GM12878 (cell line): ENCODE results near the gene DENND6B. TPM values are rescaled to one million over a fixed set of nuclear protein-coding genes. Genes with fewer than 3 reads are reported as not detected.

Experiments
- BCL3 ChIP-seq: IDR thresholded peaks from 2 replicates; pipeline ENCODE4 v1.6.1; 2011; ENCODE audit warnings: borderline replicate concordance, low read depth, mild to moderate bottlenecking, moderate library complexity, low read length; ENCODE audit not compliant: insufficient read depth, poor library complexity, severe bottlenecking
- BCLAF1 ChIP-seq: fragments of 450-650 bp; IDR thresholded peaks from 2 replicates; pipeline ENCODE4 v1.6.1; 2017; ENCODE audit warnings: antibody characterized with exemption, mild to moderate bottlenecking, moderate library complexity
- BMI1 ChIP-seq: fragments of 450-650 bp; IDR thresholded peaks from 2 replicates; pipeline ENCODE4 v1.6.1; 2016; ENCODE audit warnings: mild to moderate bottlenecking, moderate library complexity, borderline replicate concordance
- CEBPZ ChIP-seq: fragments of 150-350 bp; IDR thresholded peaks from 2 replicates; pipeline ENCODE4 v1.6.1; 2016; ENCODE audit warnings: low read depth, low read length
- E2F8 ChIP-seq: fragments of 450-650 bp; IDR thresholded peaks from 2 replicates; pipeline ENCODE4 v1.6.1; 2018; ENCODE audit warnings: mild to moderate bottlenecking, low read depth, moderate library complexity; ENCODE audit not compliant: partially characterized antibody
- EP300 ChIP-seq, 2 experiments: fragments of 150-350 bp in 1 of 2; IDR thresholded peaks; 2 replicates each; pipeline ENCODE4 v1.6.1; 2011 to 2012; ENCODE audit warnings: low read depth in 2 of 2, low read length in 2 of 2, borderline replicate concordance in 1 of 2, improper control_type of control experiment in 1 of 2, inconsistent platforms in 1 of 2; ENCODE audit not compliant: control insufficient read depth in 1 of 2
- FOXK2 ChIP-seq: fragments of 450-650 bp; IDR thresholded peaks from 2 replicates; pipeline ENCODE4 v1.6.1; 2017; ENCODE audit warnings: mild to moderate bottlenecking, moderate library complexity
- SMARCA5 ChIP-seq: fragments of 450-650 bp; IDR thresholded peaks from 2 replicates; pipeline ENCODE4 v1.6.1; 2017; ENCODE audit warnings: mild to moderate bottlenecking
- STAT1 ChIP-seq: fragments of 450-650 bp; conservative IDR thresholded peaks from 2 replicates; pipeline ENCODE4 v1.6.1; 2014; ENCODE audit warnings: antibody characterized with exemption, mild to moderate bottlenecking
- TCF3 ChIP-seq: IDR thresholded peaks from 2 replicates; pipeline ENCODE4 v1.6.1; 2012; ENCODE audit warnings: low read depth, mild to moderate bottlenecking, low read length, borderline replicate concordance; ENCODE audit not compliant: insufficient read depth
- ZSCAN29 ChIP-seq: fragments of 450-650 bp; IDR thresholded peaks from 2 replicates; pipeline ENCODE4 v1.6.1; 2017; ENCODE audit warnings: mild to moderate bottlenecking, moderate library complexity
- polyA plus RNA-seq, 11 experiments: library from polyadenylated mRNA; depleted of rRNA in 4 of 11; unstranded in 6 of 11; stranded (reverse) in 5 of 11; fragments of >200 nt; fragmentation: Nextera tagmentation in 4 of 11; fragmentation: Illumina TruSeq in 1 of 11; extraction: Ambion mirVana in 4 of 11; extraction: Trizol in 1 of 11; gene quantifications; 1 replicate in 1 of 11; 2 replicates in 10 of 11; pipeline versions ENCODE4 v1.2.1 to v1.2.3, GENCODE V29; 2011 to 2016; ENCODE audit warnings: inconsistent platforms in 2 of 11, missing spikeins in 2 of 11, low read depth in 1 of 11
- total RNA-seq, 4 experiments: library from RNA; depleted of rRNA in 3 of 4; stranded (reverse); fragments of >200 nt in 3 of 4; fragmentation: Illumina TruSeq in 1 of 4; extraction: Trizol in 1 of 4; gene quantifications; 2 replicates each; pipeline versions ENCODE4 v1.2.1 to v1.2.3, GENCODE V29; 2013 to 2021

DENND6B gene
- total and polyA plus RNA-seq, 10 of the 15 experiments (the other 5 are each of a cell fraction or from before 2014, with no cell fraction given): 0.72 to 11.3 (median 6.2) TPM

- no peak for TF ChIP-seq E2F8
- TF ChIP-seq ZSCAN29: no peak
- TF ChIP-seq EP300 (IDR thresholded peaks at IDR 0.05; ENCODE audit: borderline replicate concordance in 1 of 2, control insufficient read depth in 1 of 2, low read depth in 2 of 2, low read length in 2 of 2): no peak
- no peak for TF ChIP-seq FOXK2
- no peak for TF ChIP-seq BMI1
- no peak for TF ChIP-seq SMARCA5
- no peak for TF ChIP-seq BCLAF1
- TF ChIP-seq TCF3: no peak
- TF ChIP-seq CEBPZ: no peak
- TF ChIP-seq STAT1: no peak
- TF ChIP-seq BCL3: no peak
Observed at GRCh38 chr22:50310949-50311444, 15.8 kb downstream of the DENND6B start (continued).
